Embryonic facial prominence (tissue), 1 donor: Measurements from ENCODE around the gene CDH22.
A peak's percentile ranks its signal among the peaks of the same experiment; 100 is the strongest.

ENCODE experiments used
- DNase-seq: peaks from one replicate; pipeline ENCODE4 v3.0.0-alpha.2; 2016; ENCODE audit errors: extremely low spot score

Gene CDH22

DNA sequence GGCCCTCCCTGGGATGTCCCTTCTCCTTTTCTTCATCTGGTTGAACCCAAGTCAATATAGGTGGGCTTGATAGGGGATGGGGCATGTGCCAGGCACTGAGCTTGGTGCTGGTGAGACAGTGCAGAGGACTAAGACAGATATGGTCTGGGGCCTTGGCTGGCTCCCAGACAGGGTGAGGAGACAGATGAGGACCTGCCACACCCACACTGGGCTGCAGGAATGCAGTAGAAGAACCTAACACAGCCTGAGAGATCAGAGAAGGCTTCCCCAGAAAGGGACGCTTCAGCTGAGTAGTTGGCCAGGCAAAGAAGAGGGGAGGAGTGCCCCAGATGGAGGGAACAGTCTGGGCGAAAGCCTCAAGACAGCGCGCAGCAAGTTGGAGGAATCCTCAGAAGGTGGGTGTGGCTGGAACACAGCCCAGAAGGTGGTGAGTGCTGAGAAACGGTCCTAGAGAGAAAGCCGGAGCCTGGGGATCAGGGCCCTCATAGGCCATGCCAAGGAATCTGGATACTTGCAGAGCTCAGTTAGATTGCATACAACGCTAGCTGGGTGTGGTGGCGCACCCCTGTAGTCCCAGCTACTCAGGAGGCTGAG is 163.8 kb downstream of the CDH22 start:
- no peak for DNase-seq

GRCh38 chr20:46142124-46142523 is 166.2 kb downstream of the CDH22 start:
- no peak for DNase-seq

DNA sequence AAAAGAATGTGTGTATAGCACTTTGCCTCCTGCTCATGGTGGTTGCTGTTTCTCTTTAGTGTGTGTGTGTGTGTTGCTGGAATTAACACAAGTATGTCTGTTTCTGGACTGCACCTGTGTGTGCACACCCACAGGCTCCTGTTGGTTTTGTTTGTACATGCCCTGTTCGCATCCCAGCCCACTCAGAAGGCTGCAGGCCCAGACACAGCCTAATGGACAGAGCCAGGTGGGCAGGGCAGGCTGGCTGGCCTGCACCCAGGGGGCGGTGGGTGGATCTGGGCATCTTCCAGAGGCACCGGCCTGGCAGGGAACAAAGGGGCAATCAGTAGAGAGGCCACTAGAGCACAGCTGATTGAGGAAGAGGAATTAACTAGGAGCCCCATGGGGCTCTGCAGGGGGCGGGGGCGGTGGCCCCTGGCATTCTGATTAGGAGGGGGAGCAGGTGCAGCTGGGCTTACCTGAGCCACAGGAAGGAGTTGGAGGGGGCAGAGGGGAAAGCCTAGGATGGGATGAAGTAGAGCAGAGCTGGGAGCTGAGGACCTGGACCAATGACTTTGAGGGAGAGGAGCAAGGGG is 168.3 kb downstream of the CDH22 start:
- DNase-seq: no peak

GRCh38 chr20:46139266-46139889 is 168.9 kb downstream of the CDH22 start:
- no peak for DNase-seq

GRCh38 chr20:46137816-46138215 is 170.5 kb downstream of the CDH22 start:
- no peak for DNase-seq

DNA sequence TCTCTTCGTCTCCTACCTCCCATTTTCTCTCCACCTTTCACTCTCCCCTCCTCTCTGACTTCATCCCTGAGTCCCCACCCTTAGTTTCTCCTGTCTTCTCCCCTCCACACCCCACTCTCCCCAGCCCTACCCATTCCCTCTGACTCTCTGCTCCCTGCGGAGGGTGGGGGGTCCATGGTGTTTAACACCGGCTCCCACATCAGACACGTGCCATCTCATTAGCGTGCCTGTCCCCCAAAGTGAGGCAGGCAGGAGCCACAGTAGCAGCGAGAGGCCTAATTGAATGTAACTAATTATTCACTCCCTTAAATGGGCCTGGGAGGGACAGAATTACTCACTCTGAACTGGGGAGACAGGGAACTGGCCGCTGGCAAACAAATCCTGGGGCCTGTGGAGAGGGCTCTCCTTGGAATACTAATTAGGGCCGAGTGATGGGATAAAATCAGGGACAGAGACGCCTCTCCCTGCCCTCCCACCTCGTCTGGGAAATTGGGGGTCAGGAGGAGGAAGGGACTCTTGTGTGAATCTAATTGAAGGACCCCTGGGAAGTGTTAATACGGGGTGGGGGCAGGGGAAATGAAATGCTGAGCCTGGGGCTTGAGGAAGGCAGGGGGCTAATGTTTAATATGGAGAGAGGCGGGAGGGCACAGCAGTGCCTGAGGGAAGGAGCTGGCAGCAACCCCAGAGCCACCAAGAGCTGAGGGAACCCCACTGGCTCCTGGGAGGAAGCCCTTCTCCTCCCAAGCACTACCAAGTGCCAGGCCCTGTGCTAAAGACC is 172.3 kb downstream of the CDH22 start:
- DNase-seq: no peak

DNA sequence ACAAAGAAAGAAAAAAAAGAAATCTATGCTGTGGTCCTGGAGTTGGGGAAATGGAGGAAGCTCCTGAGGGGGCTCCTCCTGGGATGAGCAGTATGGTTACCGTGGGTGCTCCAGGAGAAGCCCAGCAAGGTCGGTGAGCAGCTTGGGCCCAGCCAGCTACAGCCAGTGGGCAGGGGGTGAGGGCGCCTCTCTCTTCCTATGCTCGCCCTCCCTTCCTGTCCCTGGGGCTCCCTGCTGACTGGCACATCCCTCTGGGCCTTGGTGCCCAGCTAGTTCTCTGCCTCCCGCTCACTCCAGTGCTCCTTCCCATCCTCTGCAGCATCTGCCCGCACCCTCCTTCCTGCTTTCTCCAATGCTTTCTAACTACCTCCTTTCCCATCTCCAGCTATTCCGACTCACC is 173.6 kb downstream of the CDH22 start:
- no peak for DNase-seq

DNA sequence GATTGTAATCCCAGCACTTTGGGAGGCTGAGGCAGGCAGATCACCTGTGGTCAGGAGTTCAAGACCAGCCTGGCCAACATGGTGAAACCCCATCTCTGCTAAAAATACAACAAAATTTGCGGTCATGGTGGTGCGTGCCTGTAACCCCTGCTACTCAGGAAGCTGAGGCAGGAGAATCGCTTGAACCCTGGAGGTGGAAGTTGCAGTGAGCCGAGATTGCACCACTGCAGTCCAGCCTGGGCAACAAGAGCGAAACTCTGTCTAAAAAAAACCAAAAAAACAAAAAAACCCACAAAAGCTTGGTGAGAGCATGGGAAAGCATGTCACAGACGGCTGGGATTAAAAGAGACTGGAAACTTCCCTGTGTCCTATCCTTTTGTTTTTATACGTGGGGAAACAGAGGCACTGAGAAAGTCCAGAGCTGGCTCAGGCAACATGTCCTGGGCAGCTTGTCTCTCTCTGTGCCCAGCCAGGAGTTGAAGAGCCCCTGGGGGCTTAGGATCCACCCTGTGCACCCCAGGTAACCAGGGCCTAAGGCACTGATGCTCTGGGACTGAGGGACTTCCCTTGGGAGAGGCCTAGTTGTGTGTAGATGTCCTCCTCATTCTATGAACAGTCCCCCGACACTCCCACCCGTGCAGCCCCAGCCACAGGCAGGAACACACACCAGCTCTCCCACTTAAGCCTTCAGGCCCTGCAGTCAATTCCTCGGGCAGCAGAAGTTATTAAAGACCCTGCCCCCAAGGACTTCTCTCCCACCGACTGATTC is 174.2 kb downstream of the CDH22 start:
- DNase-seq: no peak

- DNase-seq: peak; percentile 8
Measured at GRCh38 chr20:46132705-46133120, 175.6 kb downstream of the CDH22 start.

GRCh38 chr20:46131396-46131795 is 176.9 kb downstream of the CDH22 start:
- no peak for DNase-seq

GRCh38 chr20:46130534-46130933 is 177.8 kb downstream of the CDH22 start:
- no peak for DNase-seq

DNA sequence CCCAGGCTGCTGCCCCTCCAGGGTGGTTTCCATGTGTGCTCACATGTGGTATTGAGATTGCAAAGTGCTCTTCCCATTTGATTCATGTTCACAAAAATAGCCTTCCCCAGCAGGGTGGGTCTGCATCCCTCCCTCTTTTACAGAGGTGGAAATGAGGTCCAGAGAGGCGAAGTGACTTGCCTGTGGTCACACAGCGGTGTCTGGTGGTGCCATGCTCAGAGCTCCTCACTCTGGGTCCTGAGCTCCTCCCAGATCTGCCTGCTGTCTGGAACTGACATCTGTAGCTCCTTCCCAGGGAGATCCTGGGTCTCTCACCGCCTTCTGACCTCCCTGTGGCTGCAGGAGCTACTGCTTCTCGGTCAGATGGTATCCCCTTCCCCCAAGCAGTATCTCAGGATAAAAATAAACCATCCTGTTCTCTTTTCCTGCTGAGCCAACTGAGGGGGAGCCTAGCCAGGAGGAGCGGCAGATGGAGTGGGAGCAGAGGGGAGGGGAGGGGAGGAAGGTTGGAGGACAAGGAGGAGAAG is 178.3 kb downstream of the CDH22 start:
- DNase-seq: no peak

- no peak for DNase-seq
Measured at GRCh38 chr20:46128310-46129151, 179.8 kb downstream of the CDH22 start.

DNA sequence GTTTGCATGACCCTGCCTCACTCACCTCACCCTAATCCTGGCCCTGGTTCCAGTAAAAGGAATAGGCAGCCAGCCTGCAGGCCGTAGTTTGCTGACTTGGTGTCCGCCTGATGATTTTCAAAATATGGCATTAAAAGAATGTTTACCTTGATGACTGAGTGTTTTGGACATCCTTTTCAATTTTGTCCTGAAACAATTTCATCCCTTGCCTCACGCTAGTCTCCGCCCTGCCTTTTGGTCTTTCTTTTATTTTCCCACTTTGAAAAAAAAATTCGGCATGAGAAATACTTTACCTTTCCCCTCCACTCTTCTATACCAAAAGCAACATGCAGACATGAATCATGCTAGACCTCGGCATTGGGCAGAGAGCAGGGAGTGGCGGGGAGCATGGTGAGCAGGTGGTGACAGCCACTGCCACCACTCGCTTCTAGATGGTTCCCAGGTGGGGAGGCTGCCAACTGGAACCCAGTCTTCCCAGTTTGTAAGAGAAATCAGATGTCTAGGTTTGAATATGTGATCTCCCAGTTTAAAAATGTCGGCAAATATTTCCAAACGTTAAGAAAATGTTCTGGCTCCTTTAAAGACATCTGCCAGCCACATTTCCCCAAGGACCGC is 180.8 kb downstream of the CDH22 start:
- no peak for DNase-seq

GRCh38 chr20:46126440-46127056 is 181.8 kb downstream of the CDH22 start:
- DNase-seq: no peak
